ENCODE measurements around the gene ENGASE.

DNA sequence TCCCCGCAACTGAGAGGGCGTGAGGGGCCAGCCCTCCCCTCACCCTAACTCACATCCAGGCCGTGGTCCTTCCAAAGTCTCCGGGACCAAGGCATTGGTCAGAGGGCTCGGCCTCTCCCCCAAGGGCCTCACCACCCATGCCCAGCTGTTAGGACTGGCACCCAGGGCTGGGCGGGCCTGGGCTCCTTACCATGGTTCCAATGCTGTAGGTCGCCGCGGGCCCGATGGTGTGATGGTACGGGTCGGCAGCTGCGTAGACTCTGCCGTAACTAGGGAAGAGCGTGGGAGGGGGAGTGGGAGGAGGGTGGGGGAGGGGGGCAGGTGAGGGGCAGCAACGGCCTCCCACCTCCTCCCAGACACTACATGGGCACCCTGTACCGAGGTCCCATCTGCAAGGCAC lies 19.6 kb downstream of the ENGASE start:
- TF ChIP-seq TAF1 (IDR thresholded peaks at IDR 0.05; ENCODE audit: borderline replicate concordance, low read depth, low read length) (no peak), JUND (IDR thresholded peaks at IDR 0.05) (no peak), SIN3A (IDR thresholded peaks at IDR 0.05; ENCODE audit: borderline replicate concordance, low read depth, low read length) (no peak), EP300 (IDR thresholded peaks at IDR 0.05; ENCODE audit: borderline replicate concordance in 1 of 2, low read depth in 1 of 2, low read length in 1 of 2) (no peak), RAD21 (IDR thresholded peaks at IDR 0.05; ENCODE audit: low read length) (no peak), MEF2A (IDR thresholded peaks at IDR 0.05; ENCODE audit: borderline replicate concordance, low read depth) (no peak), GABPA (IDR thresholded peaks at IDR 0.05; ENCODE audit: low read depth) (no peak), POLR2AphosphoS5 (IDR thresholded peaks at IDR 0.05; ENCODE audit: low read depth, low read length) (no peak), MXI1 (IDR thresholded peaks at IDR 0.05; ENCODE audit: low read depth, low read length) (no peak), RFX5 (IDR thresholded peaks at IDR 0.05; ENCODE audit: low read length) (no peak), FOSL2 (IDR thresholded peaks at IDR 0.05; ENCODE audit: borderline replicate concordance, low read depth) (no peak)
- TF ChIP-seq, protein P1, sequence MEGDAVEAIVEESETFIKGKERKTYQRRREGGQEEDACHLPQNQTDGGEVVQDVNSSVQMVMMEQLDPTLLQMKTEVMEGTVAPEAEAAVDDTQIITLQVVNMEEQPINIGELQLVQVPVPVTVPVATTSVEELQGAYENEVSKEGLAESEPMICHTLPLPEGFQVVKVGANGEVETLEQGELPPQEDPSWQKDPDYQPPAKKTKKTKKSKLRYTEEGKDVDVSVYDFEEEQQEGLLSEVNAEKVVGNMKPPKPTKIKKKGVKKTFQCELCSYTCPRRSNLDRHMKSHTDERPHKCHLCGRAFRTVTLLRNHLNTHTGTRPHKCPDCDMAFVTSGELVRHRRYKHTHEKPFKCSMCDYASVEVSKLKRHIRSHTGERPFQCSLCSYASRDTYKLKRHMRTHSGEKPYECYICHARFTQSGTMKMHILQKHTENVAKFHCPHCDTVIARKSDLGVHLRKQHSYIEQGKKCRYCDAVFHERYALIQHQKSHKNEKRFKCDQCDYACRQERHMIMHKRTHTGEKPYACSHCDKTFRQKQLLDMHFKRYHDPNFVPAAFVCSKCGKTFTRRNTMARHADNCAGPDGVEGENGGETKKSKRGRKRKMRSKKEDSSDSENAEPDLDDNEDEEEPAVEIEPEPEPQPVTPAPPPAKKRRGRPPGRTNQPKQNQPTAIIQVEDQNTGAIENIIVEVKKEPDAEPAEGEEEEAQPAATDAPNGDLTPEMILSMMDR (IDR thresholded peaks at IDR 0.05), result no peak
- TF ChIP-seq, protein P2, sequence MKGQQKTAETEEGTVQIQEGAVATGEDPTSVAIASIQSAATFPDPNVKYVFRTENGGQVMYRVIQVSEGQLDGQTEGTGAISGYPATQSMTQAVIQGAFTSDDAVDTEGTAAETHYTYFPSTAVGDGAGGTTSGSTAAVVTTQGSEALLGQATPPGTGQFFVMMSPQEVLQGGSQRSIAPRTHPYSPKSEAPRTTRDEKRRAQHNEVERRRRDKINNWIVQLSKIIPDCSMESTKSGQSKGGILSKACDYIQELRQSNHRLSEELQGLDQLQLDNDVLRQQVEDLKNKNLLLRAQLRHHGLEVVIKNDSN (IDR thresholded peaks at IDR 0.05; ENCODE audit: borderline replicate concordance, low read depth), result no peak
